A549 (cell line): ENCODE results near the gene KCNIP2.

Source experiments
- EP300 ChIP-seq, 2 experiments: fragments of >200 bp; sonication (Bioruptor Twin); formaldehyde crosslinking; IDR thresholded peaks; 2 replicates in 1 of 2; 3 replicates in 1 of 2; pipeline ENCODE4 v1.6.1; 2016 to 2017
- GATA3 ChIP-seq: IDR thresholded peaks from 2 replicates; pipeline ENCODE4 v1.6.1; 2012; ENCODE audit warnings: borderline replicate concordance
- NR3C1 ChIP-seq: fragments of >200 bp; sonication (Bioruptor Twin); formaldehyde crosslinking; IDR thresholded peaks from 3 replicates; pipeline ENCODE4 v1.6.1; 2017
- RAD21 ChIP-seq, 2 experiments: fragments of >200 bp in 1 of 2; sonication (Bioruptor Twin) in 1 of 2; formaldehyde crosslinking in 1 of 2; IDR thresholded peaks in 1 of 2; conservative IDR thresholded peaks in 1 of 2; 2 replicates in 1 of 2; 3 replicates in 1 of 2; pipeline ENCODE4 v1.6.1; 2012 to 2018; ENCODE audit warnings: inconsistent platforms in 1 of 2
- REST ChIP-seq: fragments of 200-600 bp; sonication (generic); IDR thresholded peaks from 2 replicates; pipeline ENCODE4 v1.6.1; 2016; ENCODE audit warnings: antibody characterized with exemption, mild to moderate bottlenecking, moderate library complexity
- RFX5 ChIP-seq: fragments of 450-650 bp; IDR thresholded peaks from 2 replicates; pipeline ENCODE4 v1.7.1; 2014; ENCODE audit warnings: antibody characterized with exemption, mild to moderate bottlenecking, moderate library complexity
- TF ChIP-seq, protein P1 (sequence below): fragments of >200 bp; sonication (Bioruptor Twin); formaldehyde crosslinking; IDR thresholded peaks from 3 replicates; pipeline ENCODE4 v1.5.1; 2016

DNA sequence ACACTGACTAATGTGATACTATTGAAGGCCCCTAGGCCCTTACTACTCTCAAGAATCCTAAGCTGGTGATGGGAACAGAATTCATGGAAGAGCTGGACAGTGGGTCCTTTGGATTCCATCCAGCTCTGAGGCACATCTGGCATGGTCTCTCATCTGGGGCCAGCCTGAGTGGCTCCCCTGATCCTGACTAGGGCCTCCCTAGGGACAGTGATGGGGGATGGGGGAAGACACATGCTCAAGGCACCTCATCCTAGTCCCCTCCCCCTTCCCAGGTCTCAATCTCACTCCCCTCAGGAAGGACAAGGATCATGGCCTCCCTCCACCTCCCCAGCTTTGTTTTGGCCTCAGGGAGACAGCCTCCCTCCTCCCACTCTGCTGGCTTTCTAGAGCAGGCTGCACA lies 1.8 kb downstream of the KCNIP2 start:
- TF ChIP-seq, protein P1, sequence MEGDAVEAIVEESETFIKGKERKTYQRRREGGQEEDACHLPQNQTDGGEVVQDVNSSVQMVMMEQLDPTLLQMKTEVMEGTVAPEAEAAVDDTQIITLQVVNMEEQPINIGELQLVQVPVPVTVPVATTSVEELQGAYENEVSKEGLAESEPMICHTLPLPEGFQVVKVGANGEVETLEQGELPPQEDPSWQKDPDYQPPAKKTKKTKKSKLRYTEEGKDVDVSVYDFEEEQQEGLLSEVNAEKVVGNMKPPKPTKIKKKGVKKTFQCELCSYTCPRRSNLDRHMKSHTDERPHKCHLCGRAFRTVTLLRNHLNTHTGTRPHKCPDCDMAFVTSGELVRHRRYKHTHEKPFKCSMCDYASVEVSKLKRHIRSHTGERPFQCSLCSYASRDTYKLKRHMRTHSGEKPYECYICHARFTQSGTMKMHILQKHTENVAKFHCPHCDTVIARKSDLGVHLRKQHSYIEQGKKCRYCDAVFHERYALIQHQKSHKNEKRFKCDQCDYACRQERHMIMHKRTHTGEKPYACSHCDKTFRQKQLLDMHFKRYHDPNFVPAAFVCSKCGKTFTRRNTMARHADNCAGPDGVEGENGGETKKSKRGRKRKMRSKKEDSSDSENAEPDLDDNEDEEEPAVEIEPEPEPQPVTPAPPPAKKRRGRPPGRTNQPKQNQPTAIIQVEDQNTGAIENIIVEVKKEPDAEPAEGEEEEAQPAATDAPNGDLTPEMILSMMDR, result no peak
- TF ChIP-seq GATA3 (no peak), NR3C1 (no peak), EP300 (IDR thresholded peaks at IDR 0.05) (no peak), RFX5 (no peak), RAD21 (conservative IDR thresholded peaks at IDR 0.05 in 1 of 2, IDR thresholded peaks at IDR 0.05 in 1 of 2) (no peak), REST (no peak)
